Muscle layer of colon (tissue), 2 donors: ENCODE measurements around the gene TMUB1.

ENCODE experiments used
- H3K27ac ChIP-seq: one replicate; pipeline ENCODE4 v1.7.0; 2013; ENCODE audit warnings: low read depth, mild to moderate bottlenecking, low read length, moderate library complexity
- H3K27me3 ChIP-seq, 2 donors: one replicate each; pipeline ENCODE4 v1.7.0; 2013; ENCODE audit warnings: low read length in 2 of 2, mild to moderate bottlenecking in 2 of 2; ENCODE audit not compliant: insufficient read depth in 2 of 2, control insufficient read depth in 1 of 2
- H3K36me3 ChIP-seq: one replicate; pipeline ENCODE4 v1.7.0; 2013; ENCODE audit warnings: mild to moderate bottlenecking, low read length; ENCODE audit not compliant: insufficient read depth
- H3K4me1 ChIP-seq: one replicate; pipeline ENCODE4 v1.7.0; 2013; ENCODE audit warnings: mild to moderate bottlenecking, low read length; ENCODE audit not compliant: insufficient read depth
- H3K4me3 ChIP-seq, 2 donors: one replicate each; pipeline ENCODE4 v1.7.0; 2013; ENCODE audit warnings: low read length in 2 of 2, low read depth in 1 of 2, mild to moderate bottlenecking in 1 of 2, moderate library complexity in 1 of 2
- H3K9ac ChIP-seq: one replicate; pipeline ENCODE4 v1.7.0; 2013; ENCODE audit warnings: low read length
- H3K9me3 ChIP-seq: one replicate; pipeline ENCODE4 v1.7.0; 2013; ENCODE audit warnings: mild to moderate bottlenecking, low read length
- donor health status: abdominal sarcoma.
- donor health status: Adenocarcinoma of cecum.

TMUB1 gene

DNA sequence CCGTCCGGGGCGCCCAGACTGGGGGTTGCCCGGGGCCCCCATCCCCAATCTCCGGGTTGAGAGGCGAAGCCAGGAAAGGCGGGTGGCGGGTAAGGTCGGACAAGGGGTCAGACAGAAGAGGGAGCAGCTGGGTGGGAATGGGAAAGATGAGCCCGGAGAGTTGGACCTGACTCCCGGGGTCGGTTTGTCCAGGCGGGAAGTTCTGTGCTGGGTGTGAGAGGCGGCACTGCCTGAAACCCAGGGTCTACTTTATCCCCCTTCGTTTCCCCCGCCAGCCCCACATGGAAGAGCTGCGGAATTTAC is 23.2 kb downstream of the TMUB1 start:
- Histone ChIP-seq H3K27me3 (no peaks in the 10 kb centered on the region), H3K36me3 (peaks cover 6% of the 10 kb centered on the region), H3K4me1 (peaks cover 47% of the 10 kb centered on the region), H3K9ac (peak overlapping the region; percentile 60), H3K4me3 (peak overlapping the region; percentile 94 to 97), H3K27ac (peak overlapping the region; percentile 97), H3K9me3 (no peaks in the 10 kb centered on the region)

- Histone ChIP-seq H3K9ac (peak within 1 kb of the TSS; percentile 88), H3K4me3 (peak within 1 kb of the TSS; percentile 94 to 97), H3K27me3 (no peaks in the 10 kb centered on the region), H3K36me3 (peaks cover under 1% of the 10 kb centered on the region), H3K4me1 (peaks cover 47% of the 10 kb centered on the region), H3K9me3 (no peaks in the 10 kb centered on the region), H3K27ac (peak within 1 kb of the TSS; percentile 97)
These were observed 23.8 kb downstream of the TMUB1 start, which contains the start of gene SLC4A2 for GRCh38 chr7:151059367-151060112. TSS of gene SLC4A2 (plus strand) at chr7:151059589. CDS start at chr7:151061988, 2,399 bp downstream.

DNA sequence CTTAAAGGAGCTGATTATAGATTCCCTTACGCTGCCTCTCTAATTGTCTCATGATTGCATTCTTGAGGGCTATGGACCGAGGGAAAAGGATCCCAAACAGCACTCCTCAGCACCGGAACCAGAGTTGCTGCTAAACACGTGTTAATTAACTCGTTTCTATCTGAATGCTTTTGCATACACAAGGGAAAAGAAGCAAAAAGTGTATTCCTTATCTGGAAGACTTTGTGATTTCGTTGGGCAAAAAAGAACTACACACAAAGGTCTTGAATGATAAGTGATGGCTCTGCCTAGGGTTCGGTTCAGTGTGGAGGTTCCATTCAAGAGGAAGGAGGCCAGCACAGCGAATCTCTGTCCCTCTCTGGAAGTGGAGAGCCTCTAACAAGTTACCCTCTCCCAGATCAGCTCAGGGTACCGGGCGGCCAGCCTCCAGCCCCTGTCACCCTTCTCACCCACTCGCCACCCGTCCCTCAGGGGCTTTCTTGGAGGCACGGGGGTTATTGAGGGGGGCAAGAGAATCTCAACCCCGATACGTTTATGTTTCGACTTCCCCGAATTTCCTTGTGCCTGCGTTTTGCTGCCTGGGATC is 24.4 kb downstream of the TMUB1 start:
- Histone ChIP-seq H3K9me3 (no peaks in the 10 kb centered on the region), H3K36me3 (no peaks in the 10 kb centered on the region), H3K27me3 (no peaks in the 10 kb centered on the region), H3K4me1 (peaks cover 47% of the 10 kb centered on the region), H3K9ac (peak overlapping the region; percentile 88), H3K27ac (peak overlapping the region; percentile 97), H3K4me3 (peak overlapping the region; percentile 94 to 97)

DNA sequence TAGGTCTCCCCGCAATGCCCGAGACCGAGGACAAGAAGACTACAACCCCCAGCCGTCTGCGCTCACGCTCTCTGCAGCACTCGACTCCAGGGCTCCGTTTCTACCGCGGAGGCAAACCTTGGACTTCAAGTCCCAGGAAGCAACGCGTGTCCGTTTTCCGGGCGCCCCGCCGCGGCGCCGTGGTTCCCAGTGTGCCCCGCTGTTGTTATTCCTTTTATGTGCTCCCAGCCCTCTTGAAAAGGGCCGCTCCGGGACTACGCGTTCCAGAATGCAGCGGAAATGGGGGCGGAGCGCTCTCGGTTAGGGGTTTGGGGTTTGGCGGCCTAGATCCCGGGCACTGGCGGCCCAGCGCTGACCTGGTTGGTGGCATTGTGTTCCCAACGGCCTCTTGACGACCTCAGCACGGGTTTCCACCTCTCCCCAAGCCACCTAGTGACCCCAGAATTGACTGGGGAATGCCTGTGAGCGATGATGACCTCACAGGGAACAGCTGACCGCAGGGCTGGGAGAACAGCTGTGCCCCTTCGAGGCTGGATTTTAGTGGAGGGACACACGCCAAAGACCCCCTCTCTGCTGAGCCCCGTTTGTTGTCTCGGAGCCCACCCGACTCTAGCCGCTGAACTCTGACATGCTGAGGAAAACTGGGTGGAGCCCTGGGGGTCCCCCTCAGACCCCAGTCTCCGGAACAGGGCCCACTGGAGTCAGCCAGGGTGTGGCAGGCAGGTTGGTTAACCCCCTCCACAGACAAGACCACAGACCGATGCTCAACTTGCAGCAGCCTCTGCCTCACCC is 25.1 kb downstream of the TMUB1 start:
- Histone ChIP-seq H3K9ac (peak overlapping the region; percentile 88), H3K27me3 (no peaks in the 10 kb centered on the region), H3K36me3 (no peaks in the 10 kb centered on the region), H3K9me3 (no peaks in the 10 kb centered on the region), H3K4me3 (peak overlapping the region; percentile 44 to 97), H3K27ac (peak overlapping the region; percentile 97), H3K4me1 (peaks cover 44% of the 10 kb centered on the region)

DNA sequence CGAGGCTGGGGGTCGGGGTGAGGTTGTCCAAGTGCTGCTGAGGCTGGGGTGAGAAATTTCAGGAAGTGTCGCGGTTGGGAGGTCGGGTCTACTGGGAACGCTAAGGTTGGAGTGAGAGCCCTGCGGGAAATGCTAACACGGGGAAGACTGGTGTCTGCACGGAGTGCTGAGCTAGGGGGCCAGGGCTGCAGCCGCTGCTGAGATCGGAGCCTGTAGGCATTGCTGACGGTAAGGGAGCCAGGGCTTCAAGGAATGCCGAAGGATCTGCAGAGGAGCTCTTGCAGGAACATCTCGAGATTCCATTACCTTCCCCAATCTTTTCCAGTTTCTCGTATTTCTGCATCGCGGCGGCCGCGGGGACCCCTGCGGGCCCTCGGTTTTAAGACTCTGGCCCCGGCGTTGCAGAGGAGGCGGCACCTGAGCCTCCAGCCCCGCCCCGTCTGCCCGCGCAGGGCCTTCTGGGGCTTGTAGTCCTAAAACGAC is 25.7 kb downstream of the TMUB1 start, which contains the start of gene CDK5:
CDK5 (minus strand) TSS at position 392 of the 483 bp plus-strand sequence; CDS start at position 343, 49 bp downstream.
- H3K4me3 ChIP-seq, result peak within 1 kb of the TSS; percentile 44 to 97
- peaks cover 42% of the 10 kb centered on the region for H3K4me1 ChIP-seq
- no peaks in the 10 kb centered on the region for H3K9me3 ChIP-seq
- peak within 1 kb of the TSS; percentile 97 for H3K27ac ChIP-seq
- no peaks in the 10 kb centered on the region for H3K27me3 ChIP-seq
- H3K36me3 ChIP-seq, result no peaks in the 10 kb centered on the region
- peak within 1 kb of the TSS; percentile 88 for H3K9ac ChIP-seq

- Histone ChIP-seq H3K4me1 (peaks cover 35% of the 10 kb centered on the region), H3K27ac (peak overlapping the region; percentile 97), H3K9ac (peak overlapping the region; percentile 17), H3K4me3 (peak overlapping the region; percentile 44 to 97), H3K36me3 (no peaks in the 10 kb centered on the region), H3K9me3 (no peaks in the 10 kb centered on the region), H3K27me3 (no peaks in the 10 kb centered on the region)
These were observed 26.4 kb downstream of the TMUB1 start for GRCh38 chr7:151056666-151057505.

GRCh38 chr7:151056283-151056665 is 27.0 kb downstream of the TMUB1 start:
- no peaks in the 10 kb centered on the region for H3K36me3 ChIP-seq
- H3K27ac ChIP-seq, result no peak overlapping the region
- H3K27me3 ChIP-seq, result no peaks in the 10 kb centered on the region
- H3K9me3 ChIP-seq, result no peaks in the 10 kb centered on the region
- peaks cover 29% of the 10 kb centered on the region for H3K4me1 ChIP-seq
- H3K9ac ChIP-seq, result no peak overlapping the region
- no peak overlapping the region for H3K4me3 ChIP-seq

- Histone ChIP-seq H3K27me3 (peaks cover 0 to 6% of the 10 kb centered on the region in 2 donors), H3K4me3 (no peak overlapping the region), H3K27ac (no peak overlapping the region), H3K9ac (no peak overlapping the region), H3K36me3 (no peaks in the 10 kb centered on the region), H3K4me1 (peaks cover 16% of the 10 kb centered on the region), H3K9me3 (no peaks in the 10 kb centered on the region)
These were observed 29.5 kb downstream of the TMUB1 start for GRCh38 chr7:151053751-151054150.

DNA sequence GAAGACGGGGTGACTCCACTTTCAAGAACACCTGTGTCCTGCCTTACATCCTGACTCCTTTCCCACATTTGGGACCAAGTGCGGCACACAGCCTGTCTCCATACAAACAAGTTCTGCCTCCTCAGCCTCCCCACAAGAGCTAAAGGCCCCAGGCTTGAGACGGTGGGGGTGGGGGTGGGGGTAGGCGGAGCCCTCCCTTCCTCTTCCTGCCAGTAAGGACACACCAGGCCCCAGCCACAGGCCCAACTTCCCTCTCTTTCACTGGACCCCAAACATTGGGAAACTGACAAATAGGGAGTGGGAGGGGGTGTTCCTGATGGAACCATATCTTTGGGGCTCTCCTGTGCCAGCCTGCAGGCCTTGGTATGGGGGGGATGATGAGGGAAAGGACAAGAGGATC is 30.2 kb downstream of the TMUB1 start:
- H3K9ac ChIP-seq, result no peak overlapping the region
- no peak overlapping the region for H3K4me3 ChIP-seq
- no peaks in the 10 kb centered on the region for H3K36me3 ChIP-seq
- no peaks in the 10 kb centered on the region for H3K9me3 ChIP-seq
- no peak overlapping the region for H3K27ac ChIP-seq
- H3K4me1 ChIP-seq, result peaks cover 10% of the 10 kb centered on the region
- peaks cover 0 to 6% of the 10 kb centered on the region in 2 donors for H3K27me3 ChIP-seq

DNA sequence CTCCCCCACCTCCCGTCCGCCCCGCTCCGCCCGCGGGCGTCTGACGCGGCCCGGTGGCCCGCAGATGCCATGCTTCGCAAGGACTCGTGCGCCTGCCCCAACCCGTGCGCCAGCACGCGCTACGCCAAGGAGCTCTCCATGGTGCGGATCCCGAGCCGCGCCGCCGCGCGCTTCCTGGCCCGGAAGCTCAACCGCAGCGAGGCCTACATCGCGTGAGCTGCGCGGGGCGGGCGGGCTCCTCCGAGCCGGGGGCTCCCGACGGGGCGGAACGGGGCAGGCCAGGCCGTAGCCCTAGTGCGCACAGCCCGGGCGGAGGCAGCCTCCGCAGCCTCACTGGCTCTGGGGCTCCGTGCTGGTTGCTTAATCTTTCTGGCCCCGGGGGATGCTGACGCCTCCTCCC is 32.2 kb downstream of the TMUB1 start:
- H3K4me3 ChIP-seq, result no peak overlapping the region
- H3K27ac ChIP-seq, result no peak overlapping the region
- peaks cover 10% of the 10 kb centered on the region for H3K4me1 ChIP-seq
- H3K27me3 ChIP-seq, result peaks cover 0 to 6% of the 10 kb centered on the region in 2 donors
- H3K36me3 ChIP-seq, result no peaks in the 10 kb centered on the region
- H3K9me3 ChIP-seq, result no peaks in the 10 kb centered on the region
- no peak overlapping the region for H3K9ac ChIP-seq
